ENCODE results near the gene SYNE1. TPM values are rescaled to one million over a fixed set of nuclear protein-coding genes. Genes with fewer than 3 reads are reported as not detected.

Gene SYNE1
- total RNA-seq, 1 donor from 2014 or later = 24.9 TPM

DNA sequence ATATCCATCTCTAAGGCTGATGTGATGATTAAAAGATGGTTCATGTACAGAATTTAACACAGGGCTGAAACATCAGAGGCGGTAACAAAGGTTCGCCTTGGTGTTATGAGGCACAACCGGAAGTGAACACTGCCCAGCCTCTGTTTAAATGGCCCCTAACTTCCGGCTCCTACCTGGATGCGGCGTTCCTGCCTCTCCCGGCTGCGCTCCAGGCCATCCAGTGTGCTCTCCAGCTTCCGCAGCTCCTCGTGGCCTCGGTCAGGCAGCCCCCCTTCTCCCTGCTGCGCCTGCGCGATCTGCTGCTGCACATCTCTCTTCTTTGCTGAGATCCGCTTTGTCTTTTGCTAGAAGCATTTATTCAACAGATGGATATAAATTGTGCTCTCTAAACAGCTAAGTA lies 195.3 kb downstream of the SYNE1 start:
- Mint-ChIP-seq H3K27ac (ENCODE audit: unreplicated experiment) (no peak overlapping the region), H3K4me3 (no peak overlapping the region), H3K4me1 (no peaks in the 10 kb centered on the region), H3K27me3 (ENCODE audit: low read depth) (peaks cover 5% of the 10 kb centered on the region), H3K9me3 (no peaks in the 10 kb centered on the region), H3K36me3 (ENCODE audit: low read depth) (no peaks in the 10 kb centered on the region)
- TF ChIP-seq, protein P1, sequence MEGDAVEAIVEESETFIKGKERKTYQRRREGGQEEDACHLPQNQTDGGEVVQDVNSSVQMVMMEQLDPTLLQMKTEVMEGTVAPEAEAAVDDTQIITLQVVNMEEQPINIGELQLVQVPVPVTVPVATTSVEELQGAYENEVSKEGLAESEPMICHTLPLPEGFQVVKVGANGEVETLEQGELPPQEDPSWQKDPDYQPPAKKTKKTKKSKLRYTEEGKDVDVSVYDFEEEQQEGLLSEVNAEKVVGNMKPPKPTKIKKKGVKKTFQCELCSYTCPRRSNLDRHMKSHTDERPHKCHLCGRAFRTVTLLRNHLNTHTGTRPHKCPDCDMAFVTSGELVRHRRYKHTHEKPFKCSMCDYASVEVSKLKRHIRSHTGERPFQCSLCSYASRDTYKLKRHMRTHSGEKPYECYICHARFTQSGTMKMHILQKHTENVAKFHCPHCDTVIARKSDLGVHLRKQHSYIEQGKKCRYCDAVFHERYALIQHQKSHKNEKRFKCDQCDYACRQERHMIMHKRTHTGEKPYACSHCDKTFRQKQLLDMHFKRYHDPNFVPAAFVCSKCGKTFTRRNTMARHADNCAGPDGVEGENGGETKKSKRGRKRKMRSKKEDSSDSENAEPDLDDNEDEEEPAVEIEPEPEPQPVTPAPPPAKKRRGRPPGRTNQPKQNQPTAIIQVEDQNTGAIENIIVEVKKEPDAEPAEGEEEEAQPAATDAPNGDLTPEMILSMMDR (conservative IDR thresholded peaks at IDR 0.05) = no peak
- DNase-seq (ENCODE audit: low read depth, low spot score) = no peak

DNA sequence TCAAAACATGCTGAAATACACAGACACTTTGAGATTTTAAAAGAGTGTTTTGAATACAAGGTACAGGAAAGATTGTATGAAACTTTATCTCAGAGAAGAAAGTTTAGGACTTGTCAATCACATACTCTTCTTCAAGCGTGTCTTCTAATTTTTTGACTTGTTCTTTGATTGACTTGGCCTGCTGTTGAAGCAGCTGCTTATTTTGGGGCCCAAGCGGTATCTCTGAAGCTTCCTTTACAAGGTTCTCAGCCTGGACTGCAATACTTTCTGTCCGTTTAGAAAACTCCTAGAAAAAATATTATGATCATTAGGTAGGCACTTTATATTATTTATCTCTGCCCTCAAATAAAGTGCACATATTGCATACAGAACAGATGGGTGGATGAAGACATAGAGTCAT lies 201.3 kb downstream of the SYNE1 start:
- H3K27me3 Mint-ChIP-seq (ENCODE audit: low read depth) = peaks cover 13% of the 10 kb centered on the region
- DNase-seq (ENCODE audit: low read depth, low spot score) = no peak
- H3K4me3 Mint-ChIP-seq = no peak overlapping the region
- no peaks in the 10 kb centered on the region for H3K4me1 Mint-ChIP-seq
- H3K9me3 Mint-ChIP-seq = no peaks in the 10 kb centered on the region
- no peaks in the 10 kb centered on the region for H3K36me3 Mint-ChIP-seq (ENCODE audit: low read depth)
- TF ChIP-seq, protein P1 (conservative IDR thresholded peaks at IDR 0.05) = no peak
- H3K27ac Mint-ChIP-seq (ENCODE audit: unreplicated experiment) = no peak overlapping the region

- Mint-ChIP-seq H3K36me3 (ENCODE audit: low read depth) (no peaks in the 10 kb centered on the region), H3K4me3 (no peak overlapping the region), H3K4me1 (no peaks in the 10 kb centered on the region), H3K9me3 (no peaks in the 10 kb centered on the region), H3K27me3 (ENCODE audit: low read depth) (peaks cover 19% of the 10 kb centered on the region), H3K27ac (ENCODE audit: unreplicated experiment) (no peak overlapping the region)
- no peak for DNase-seq (ENCODE audit: low read depth, low spot score)
- TF ChIP-seq, protein P1 (conservative IDR thresholded peaks at IDR 0.05) = no peak
These were observed 204.4 kb downstream of the SYNE1 start for GRCh38 chr6:152432758-152433157.

GRCh38 chr6:152428126-152428525 lies 209.0 kb downstream of the SYNE1 start:
- no peak overlapping the region for H3K27ac Mint-ChIP-seq (ENCODE audit: unreplicated experiment)
- no peaks in the 10 kb centered on the region for H3K36me3 Mint-ChIP-seq (ENCODE audit: low read depth)
- no peak for DNase-seq (ENCODE audit: low read depth, low spot score)

GRCh38 chr6:152426276-152426675 lies 210.9 kb downstream of the SYNE1 start:
- peaks cover 4% of the 10 kb centered on the region for H3K9me3 Mint-ChIP-seq
- TF ChIP-seq, protein P1 (conservative IDR thresholded peaks at IDR 0.05) = no peak
- H3K4me1 Mint-ChIP-seq = no peaks in the 10 kb centered on the region
- no peaks in the 10 kb centered on the region for H3K36me3 Mint-ChIP-seq (ENCODE audit: low read depth)
- peaks cover 20% of the 10 kb centered on the region for H3K27me3 Mint-ChIP-seq (ENCODE audit: low read depth)
- DNase-seq (ENCODE audit: low read depth, low spot score) = no peak
- no peak overlapping the region for H3K4me3 Mint-ChIP-seq
- H3K27ac Mint-ChIP-seq (ENCODE audit: unreplicated experiment) = no peak overlapping the region

More at GRCh38 chr6:152428126-152428525, 209.0 kb downstream of the SYNE1 start:
- H3K4me1 Mint-ChIP-seq = no peaks in the 10 kb centered on the region
- H3K27me3 Mint-ChIP-seq (ENCODE audit: low read depth) = peaks cover 22% of the 10 kb centered on the region
- no peaks in the 10 kb centered on the region for H3K9me3 Mint-ChIP-seq
- TF ChIP-seq, protein P1 (conservative IDR thresholded peaks at IDR 0.05) = no peak
- no peak overlapping the region for H3K4me3 Mint-ChIP-seq

All from neural crest cell (in vitro differentiated cells).